ENCODE data around the gene SEMA6B. TPM values are rescaled to one million over a fixed set of nuclear protein-coding genes. Genes with fewer than 3 reads are reported as not detected.

SEMA6B gene
- total RNA-seq, 2 experiments from 2014 or later, result not detected

DNA sequence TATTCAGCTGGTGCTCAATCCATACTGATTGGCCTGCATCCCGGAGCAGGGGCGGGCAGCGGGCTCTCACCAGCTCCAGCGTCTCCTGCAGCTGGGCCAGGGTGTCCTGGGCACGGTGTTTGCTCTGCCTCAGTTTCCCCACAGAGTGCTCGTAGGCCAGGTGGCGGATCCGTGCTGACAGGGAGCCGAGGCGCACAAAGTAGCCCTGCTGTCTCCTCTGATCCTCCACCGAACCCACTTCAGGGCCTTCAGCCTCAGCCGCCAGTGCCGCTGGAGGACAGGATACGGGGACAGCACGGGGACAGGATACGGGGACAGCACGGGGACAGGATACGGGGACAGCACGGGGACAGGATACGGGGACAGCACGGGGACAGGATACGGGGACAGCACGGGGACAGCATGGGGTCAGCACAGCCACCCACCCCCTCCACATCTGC, 33.9 kb downstream of the SEMA6B start:
- H3K27ac Mint-ChIP-seq, result no peak overlapping the region

DNA sequence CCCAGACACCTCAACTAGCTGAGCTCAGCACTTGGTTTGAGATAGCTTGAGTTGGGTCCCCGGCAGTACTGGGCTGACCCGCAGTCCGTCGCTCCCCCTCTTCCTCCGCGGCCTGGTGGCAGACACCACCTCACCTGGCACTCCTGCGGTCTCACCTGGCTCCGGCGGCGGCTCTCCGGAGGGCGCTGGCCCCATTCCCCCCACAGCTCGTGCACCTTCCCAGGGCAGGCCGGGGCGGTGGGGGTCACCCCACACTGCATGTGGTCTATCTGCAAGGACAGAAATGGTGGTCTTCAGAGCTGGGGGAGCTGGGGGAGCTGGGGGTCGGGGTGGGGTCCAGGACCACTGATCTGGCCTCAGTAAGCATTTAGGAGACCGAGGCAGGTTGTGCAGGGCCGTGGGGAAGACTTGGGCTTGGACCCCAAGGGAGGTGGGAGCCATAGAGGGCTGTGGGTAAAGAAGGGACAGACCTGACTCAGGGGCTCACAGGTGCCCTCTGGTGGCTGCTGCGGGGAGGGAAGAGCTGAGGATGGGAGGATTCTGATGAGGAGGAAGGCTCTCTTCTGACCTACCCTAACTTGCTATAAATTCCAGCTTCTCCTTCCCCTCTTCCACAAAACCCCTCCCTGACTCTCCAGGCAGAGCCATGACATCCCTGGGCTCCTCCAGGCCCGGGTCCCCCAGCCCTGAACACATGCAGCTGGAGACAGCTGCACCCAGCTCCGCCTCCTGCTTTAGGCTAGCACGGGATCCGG, 34.5 kb downstream of the SEMA6B start:
- ChIA-PET POLR2A (interaction anchor here (0.5 to 0.6 kb wide), 2 partner anchors 22 to 1377 kb away, joined by 3 read pairs; no protein-coding TSS in a partner anchor), CTCF (interaction anchor here (0.6 to 4.2 kb wide), 19 partner anchors 8 to 1097 kb away, joined by 3 to 39 read pairs (median 3); partner anchors contain the start of genes DAPK3, LRG1 and PLIN5)
- Mint-ChIP-seq H3K27ac (no peak overlapping the region), H3K27me3 (ENCODE audit: low read depth) (no peaks in the 10 kb centered on the region), H3K36me3 (ENCODE audit: low read depth) (no peaks in the 10 kb centered on the region), H3K4me3 (no peak overlapping the region), H3K9me3 (ENCODE audit: insufficient read depth) (no peaks in the 10 kb centered on the region), H3K4me1 (ENCODE audit: low read depth) (no peaks in the 10 kb centered on the region)
- ATAC-seq, result peak; percentile 72
- DNase-seq, result peak; percentile 76

More for the DNA sequence above, 33.9 kb downstream of the SEMA6B start:
- ChIA-PET POLR2A (interaction anchor here (0.5 to 0.6 kb wide), 2 partner anchors 22 to 1376 kb away, joined by 3 read pairs; no protein-coding TSS in a partner anchor), CTCF (interaction anchor here (0.6 to 4.2 kb wide), 16 partner anchors 9 to 555 kb away, joined by 3 to 39 read pairs (median 3); partner anchors contain the start of genes DAPK3, LRG1 and PLIN5)
- no peaks in the 10 kb centered on the region for H3K4me1 Mint-ChIP-seq (ENCODE audit: low read depth)
- no peak for ATAC-seq
- no peaks in the 10 kb centered on the region for H3K36me3 Mint-ChIP-seq (ENCODE audit: low read depth)
- H3K27me3 Mint-ChIP-seq (ENCODE audit: low read depth), result no peaks in the 10 kb centered on the region
- DNase-seq, result no peak
- H3K9me3 Mint-ChIP-seq (ENCODE audit: insufficient read depth), result no peaks in the 10 kb centered on the region
- no peak overlapping the region for H3K4me3 Mint-ChIP-seq

DNA sequence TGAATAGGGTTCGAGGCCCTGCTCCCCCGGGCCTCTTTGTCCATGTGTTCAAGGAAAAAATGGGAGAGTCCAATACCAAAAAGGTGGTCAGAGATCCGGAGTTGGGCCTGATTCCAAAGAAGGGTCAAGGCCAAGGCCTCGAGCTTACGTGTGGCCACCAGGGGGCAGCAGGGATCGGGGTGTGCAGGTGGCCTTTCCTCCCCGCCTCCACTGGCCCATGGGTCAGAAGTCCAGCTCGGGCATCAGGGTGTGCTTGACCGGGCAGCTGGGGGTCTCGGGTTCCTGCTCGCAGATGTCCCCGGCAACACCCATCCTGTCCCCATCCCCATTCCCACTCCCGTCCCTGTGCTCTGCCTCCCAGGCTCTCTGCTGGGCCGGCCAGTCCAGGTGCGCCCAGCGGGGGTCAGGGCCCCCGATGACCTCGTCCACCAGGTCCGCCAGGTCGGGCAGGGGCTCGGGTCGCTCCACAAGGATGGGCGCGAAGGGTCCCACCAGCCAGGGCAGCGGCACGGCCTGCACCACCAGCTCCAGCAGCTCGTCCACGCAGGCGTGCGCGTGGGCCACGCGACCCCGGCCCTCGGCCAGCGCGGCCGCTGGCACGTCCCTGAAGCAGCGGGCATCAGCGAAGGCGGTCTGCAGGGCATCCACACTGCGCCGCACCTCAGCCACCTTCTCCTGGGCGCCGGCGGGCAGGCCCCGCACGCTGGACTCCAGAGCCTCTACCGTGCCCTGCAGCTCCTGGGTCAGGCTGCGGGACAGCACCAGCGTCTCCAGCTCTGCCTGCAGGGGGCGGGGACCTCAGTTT, 36.0 kb downstream of the SEMA6B start:
- no peaks in the 10 kb centered on the region for H3K9me3 Mint-ChIP-seq (ENCODE audit: insufficient read depth)
- DNase-seq (peak; percentile 31), ATAC-seq (no peak)
- no peak overlapping the region for H3K4me3 Mint-ChIP-seq
- no peaks in the 10 kb centered on the region for H3K27me3 Mint-ChIP-seq (ENCODE audit: low read depth)
- no peaks in the 10 kb centered on the region for H3K4me1 Mint-ChIP-seq (ENCODE audit: low read depth)
- ChIA-PET CTCF (interaction anchor here (0.8 to 4.2 kb wide), 14 partner anchors 10 to 257 kb away, joined by 3 to 39 read pairs (median 4); partner anchors contain the start of genes LRG1 and PLIN5), POLR2A (no interaction called here)
- H3K27ac Mint-ChIP-seq, result no peak overlapping the region
- H3K36me3 Mint-ChIP-seq (ENCODE audit: low read depth), result no peaks in the 10 kb centered on the region

DNA sequence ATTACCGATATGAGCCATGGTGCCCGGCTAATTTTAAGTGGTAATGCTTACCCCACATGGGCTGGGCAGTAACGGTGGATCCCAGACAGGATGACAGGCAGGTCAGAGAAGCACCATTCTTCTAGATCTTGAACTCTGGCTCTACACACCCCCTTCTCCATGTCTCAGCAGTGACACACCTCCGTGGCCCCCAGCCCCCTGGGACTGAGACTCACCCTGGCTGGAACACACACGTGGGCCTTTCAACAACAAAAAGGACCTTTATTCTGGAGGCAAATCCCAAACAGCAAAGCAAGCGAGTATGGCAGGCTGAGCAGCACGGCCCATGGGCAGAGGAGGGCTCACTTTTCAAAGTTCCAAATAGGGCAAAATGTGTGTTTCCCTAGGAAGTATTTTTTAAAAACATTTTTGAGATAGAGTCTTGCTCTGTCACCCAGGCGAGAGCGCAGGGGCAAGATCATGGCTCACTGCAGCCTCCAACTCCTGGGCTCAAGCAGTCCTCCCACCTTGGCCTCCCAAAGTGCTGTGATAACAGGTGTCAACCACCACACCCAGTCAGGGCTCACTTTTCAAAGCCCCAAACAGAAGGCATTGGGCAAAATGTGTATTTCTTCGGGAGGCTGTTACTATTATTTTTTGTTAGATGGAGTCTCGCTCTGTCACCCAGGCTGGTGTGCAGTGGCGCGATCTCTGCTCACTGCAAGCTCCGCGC, 37.0 kb downstream of the SEMA6B start:
- no peaks in the 10 kb centered on the region for H3K36me3 Mint-ChIP-seq (ENCODE audit: low read depth)
- H3K4me1 Mint-ChIP-seq (ENCODE audit: low read depth), result no peaks in the 10 kb centered on the region
- no peaks in the 10 kb centered on the region for H3K27me3 Mint-ChIP-seq (ENCODE audit: low read depth)
- ChIA-PET POLR2A (no interaction called here), CTCF (interaction anchor here (0.8 to 4.2 kb wide), 12 partner anchors 9 to 255 kb away, joined by 3 to 39 read pairs (median 5); partner anchors contain the start of genes LRG1 and PLIN5)
- H3K4me3 Mint-ChIP-seq, result no peak overlapping the region
- ATAC-seq, result no peak
- DNase-seq, result no peak
- H3K9me3 Mint-ChIP-seq (ENCODE audit: insufficient read depth), result no peaks in the 10 kb centered on the region
- no peak overlapping the region for H3K27ac Mint-ChIP-seq

DNA sequence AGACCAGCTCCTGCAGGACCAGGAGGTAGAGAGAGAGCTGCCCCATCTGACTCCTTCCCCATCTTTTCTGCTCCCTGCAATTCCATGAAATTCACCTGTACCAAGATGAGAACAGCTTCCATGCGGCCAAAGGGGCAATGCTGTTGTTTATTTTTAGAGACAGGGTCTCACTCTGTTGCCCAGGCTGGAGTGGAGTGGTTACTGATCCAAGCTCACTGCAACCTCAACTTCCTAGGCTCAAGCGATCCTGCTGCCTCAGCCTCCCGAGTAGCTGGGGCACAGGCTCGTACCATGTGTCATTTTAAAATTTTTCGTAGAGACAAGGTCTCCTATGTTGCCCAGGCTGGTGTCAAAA, 37.6 kb downstream of the SEMA6B start:
- Mint-ChIP-seq H3K36me3 (ENCODE audit: low read depth) (no peaks in the 10 kb centered on the region), H3K4me3 (no peak overlapping the region), H3K9me3 (ENCODE audit: insufficient read depth) (no peaks in the 10 kb centered on the region), H3K4me1 (ENCODE audit: low read depth) (no peaks in the 10 kb centered on the region), H3K27me3 (ENCODE audit: low read depth) (no peaks in the 10 kb centered on the region), H3K27ac (no peak overlapping the region)
- no peak for ATAC-seq
- CTCF ChIA-PET, result interaction anchor here (1.1 kb wide), 1 partner anchor 25 kb away, joined by 3 read pairs; no protein-coding TSS in a partner anchor
- POLR2A ChIA-PET, result no interaction called here
- DNase-seq, result no peak

- no peak overlapping the region for H3K27ac Mint-ChIP-seq
- ATAC-seq (no peak), DNase-seq (no peak)
- no peaks in the 10 kb centered on the region for H3K27me3 Mint-ChIP-seq (ENCODE audit: low read depth)
- ChIA-PET POLR2A (no interaction called here), CTCF (interaction anchor here (1.1 kb wide), 1 partner anchor 26 kb away, joined by 3 read pairs; no protein-coding TSS in a partner anchor)
- H3K9me3 Mint-ChIP-seq (ENCODE audit: insufficient read depth), result no peaks in the 10 kb centered on the region
- H3K36me3 Mint-ChIP-seq (ENCODE audit: low read depth), result no peaks in the 10 kb centered on the region
- no peaks in the 10 kb centered on the region for H3K4me1 Mint-ChIP-seq (ENCODE audit: low read depth)
- H3K4me3 Mint-ChIP-seq, result no peak overlapping the region
These were observed 38.2 kb downstream of the SEMA6B start for GRCh38 chr19:4521170-4521887.

GRCh38 chr19:4519521-4520277, 39.8 kb downstream of the SEMA6B start:
- H3K9me3 Mint-ChIP-seq (ENCODE audit: insufficient read depth), result no peaks in the 10 kb centered on the region
- ChIA-PET POLR2A (no interaction called here), CTCF (no interaction called here)
- no peak for DNase-seq
- H3K36me3 Mint-ChIP-seq (ENCODE audit: low read depth), result no peaks in the 10 kb centered on the region
- H3K4me3 Mint-ChIP-seq, result no peak overlapping the region
- no peaks in the 10 kb centered on the region for H3K4me1 Mint-ChIP-seq (ENCODE audit: low read depth)
- no peak for ATAC-seq
- H3K27ac Mint-ChIP-seq, result no peak overlapping the region
- no peaks in the 10 kb centered on the region for H3K27me3 Mint-ChIP-seq (ENCODE audit: low read depth)

DNA sequence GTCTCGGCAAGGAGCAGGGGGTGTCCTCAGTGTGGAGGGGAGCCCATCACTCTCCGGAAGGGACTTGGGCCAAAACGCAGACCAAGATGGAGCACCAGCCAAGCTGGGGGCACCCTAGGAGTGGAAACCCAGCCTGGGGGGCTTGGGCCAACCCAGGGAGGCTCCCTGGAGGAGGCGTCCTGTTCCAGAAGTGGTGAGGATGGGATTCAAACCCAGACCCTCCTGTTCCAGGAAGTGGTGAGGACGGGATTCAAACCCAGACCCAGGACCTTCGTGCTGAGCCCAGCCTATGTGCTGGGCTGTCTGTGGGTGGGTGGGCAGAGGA, 40.4 kb downstream of the SEMA6B start:
- POLR2A ChIA-PET, result no interaction called here
- DNase-seq (no peak), ATAC-seq (no peak)
- Mint-ChIP-seq H3K4me3 (no peak overlapping the region), H3K4me1 (ENCODE audit: low read depth) (no peaks in the 10 kb centered on the region), H3K27me3 (ENCODE audit: low read depth) (no peaks in the 10 kb centered on the region), H3K9me3 (ENCODE audit: insufficient read depth) (no peaks in the 10 kb centered on the region), H3K27ac (no peak overlapping the region), H3K36me3 (ENCODE audit: low read depth) (no peaks in the 10 kb centered on the region)
- CTCF ChIA-PET, result no interaction called here

DNA sequence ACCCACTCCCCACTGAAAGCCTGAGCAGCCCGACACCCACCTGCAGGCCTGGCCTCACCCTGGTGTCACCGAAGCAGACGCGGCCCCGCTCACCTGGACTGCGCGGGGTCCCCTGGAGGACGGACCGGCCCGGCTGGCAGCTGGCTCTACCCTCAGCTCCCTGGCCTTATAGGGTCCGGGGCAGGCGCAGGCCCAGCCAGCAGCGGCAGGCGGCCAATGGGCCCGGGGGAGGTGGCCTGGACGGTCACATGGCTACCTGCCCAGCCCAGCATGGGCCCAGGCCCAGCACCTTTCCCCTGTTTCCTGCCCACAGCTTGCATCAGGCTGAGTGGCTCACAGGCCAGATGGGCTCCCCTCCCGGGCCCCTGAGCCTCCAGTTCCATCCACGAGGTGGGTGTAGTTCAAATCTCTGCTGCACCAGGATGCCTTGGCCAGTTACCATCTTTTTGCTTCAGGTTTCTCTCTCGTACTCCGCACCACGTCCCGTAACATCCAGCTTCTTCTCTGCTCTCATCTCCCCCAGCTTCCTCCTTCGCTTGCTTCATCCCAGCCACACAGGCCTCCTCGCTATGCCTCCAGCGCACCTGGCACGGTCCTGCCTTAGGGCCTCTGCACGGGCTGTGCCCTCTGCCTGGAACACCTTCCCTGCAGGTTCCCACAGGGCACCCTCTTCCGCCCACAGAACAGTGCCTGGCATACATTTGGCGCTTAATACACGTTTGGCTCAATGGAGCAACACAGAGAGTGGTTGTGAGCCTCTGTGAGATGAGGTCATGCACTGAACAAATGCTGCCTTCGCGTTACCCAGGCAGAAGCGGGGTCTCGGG, 40.9 kb downstream of the SEMA6B start, which contains the start of gene PLIN4:
TSS of gene PLIN4 (minus strand) at position 142 of the 827 bp plus-strand sequence. CDS start 214 bp downstream, outside the sequence.
- Mint-ChIP-seq H3K27ac (no peak within 1 kb of the TSS), H3K4me1 (ENCODE audit: low read depth) (no peaks in the 10 kb centered on the region), H3K9me3 (ENCODE audit: insufficient read depth) (no peaks in the 10 kb centered on the region), H3K27me3 (ENCODE audit: low read depth) (no peaks in the 10 kb centered on the region), H3K36me3 (ENCODE audit: low read depth) (no peaks in the 10 kb centered on the region), H3K4me3 (no peak within 1 kb of the TSS)
- CTCF ChIA-PET, result no interaction called here
- DNase-seq, result no peak
- POLR2A ChIA-PET, result no interaction called here
- ATAC-seq, result no peak

GRCh38 chr19:4517451-4518057, 41.9 kb downstream of the SEMA6B start:
- no peak overlapping the region for H3K4me3 Mint-ChIP-seq
- H3K4me1 Mint-ChIP-seq (ENCODE audit: low read depth), result no peaks in the 10 kb centered on the region
- CTCF ChIA-PET, result no interaction called here

More at GRCh38 chr19:4517451-4518057, 41.9 kb downstream of the SEMA6B start:
- DNase-seq (no peak), ATAC-seq (no peak)
- POLR2A ChIA-PET, result no interaction called here
- Mint-ChIP-seq H3K36me3 (ENCODE audit: low read depth) (no peaks in the 10 kb centered on the region), H3K9me3 (ENCODE audit: insufficient read depth) (no peaks in the 10 kb centered on the region), H3K27me3 (ENCODE audit: low read depth) (no peaks in the 10 kb centered on the region), H3K27ac (no peak overlapping the region)

Data from activated CD8-positive, alpha-beta T cell treated with anti-CD3 and anti-CD28 coated beads, Interleukin-2, amount 10 ng/mL, durations not matched to agents 7 days and 5 days (primary cell).